Fibroblast of peridontal ligament (primary cell): Measurements from ENCODE around the gene ZMIZ1.

Experiments
- DNase-seq: peaks from one replicate; pipeline ENCODE4 v3.0.0-alpha.2; 2010; ENCODE audit errors: extremely low read depth

ZMIZ1 gene

DNA sequence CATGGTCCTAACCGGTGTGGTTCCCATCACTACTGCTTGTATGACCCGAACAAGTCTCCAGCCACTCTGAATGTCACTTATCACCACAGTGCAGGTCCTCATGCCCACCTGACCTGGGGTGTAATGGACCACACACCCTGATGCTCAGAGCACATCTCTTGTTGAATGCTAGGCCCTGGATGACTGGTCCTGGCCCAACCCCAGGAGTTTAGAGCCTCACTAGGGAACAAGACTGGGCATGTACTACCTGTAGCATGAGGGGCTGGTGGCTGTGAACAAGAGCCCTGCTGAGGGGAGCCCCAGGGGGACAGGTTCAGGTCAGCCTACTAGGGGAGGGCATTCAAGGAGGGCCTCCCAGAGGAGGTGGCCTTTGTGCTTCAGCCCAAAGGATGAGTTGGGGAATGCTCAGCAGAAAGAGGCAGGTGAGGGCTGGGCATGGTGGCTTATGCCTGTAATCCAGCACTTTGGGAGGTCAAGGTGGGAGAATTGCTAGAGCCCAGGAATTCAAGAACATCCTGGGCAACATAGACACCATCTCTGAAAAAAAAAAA, 31.2 kb downstream of the ZMIZ1 start:
- no peak for DNase-seq

DNA sequence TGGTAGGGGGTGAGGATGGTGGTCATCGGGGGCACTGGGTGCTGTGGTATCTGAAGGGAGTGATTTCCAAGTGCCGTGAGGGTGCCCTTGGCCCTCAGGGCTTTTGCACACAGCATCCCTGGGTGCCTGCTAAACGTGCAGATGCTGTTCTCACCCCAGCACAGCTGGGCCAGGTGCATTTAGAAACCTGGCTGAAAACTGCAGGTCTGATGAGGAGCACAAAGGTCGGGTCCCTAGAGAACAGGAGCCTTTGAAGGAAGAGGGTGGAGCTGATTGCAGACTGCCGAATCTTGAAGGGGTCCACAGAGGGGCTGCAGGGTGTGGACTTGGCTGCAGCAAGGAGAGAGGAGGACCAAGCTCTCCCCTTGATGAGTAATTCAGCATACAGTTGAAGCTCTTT, 32.0 kb downstream of the ZMIZ1 start:
- no peak for DNase-seq

DNA sequence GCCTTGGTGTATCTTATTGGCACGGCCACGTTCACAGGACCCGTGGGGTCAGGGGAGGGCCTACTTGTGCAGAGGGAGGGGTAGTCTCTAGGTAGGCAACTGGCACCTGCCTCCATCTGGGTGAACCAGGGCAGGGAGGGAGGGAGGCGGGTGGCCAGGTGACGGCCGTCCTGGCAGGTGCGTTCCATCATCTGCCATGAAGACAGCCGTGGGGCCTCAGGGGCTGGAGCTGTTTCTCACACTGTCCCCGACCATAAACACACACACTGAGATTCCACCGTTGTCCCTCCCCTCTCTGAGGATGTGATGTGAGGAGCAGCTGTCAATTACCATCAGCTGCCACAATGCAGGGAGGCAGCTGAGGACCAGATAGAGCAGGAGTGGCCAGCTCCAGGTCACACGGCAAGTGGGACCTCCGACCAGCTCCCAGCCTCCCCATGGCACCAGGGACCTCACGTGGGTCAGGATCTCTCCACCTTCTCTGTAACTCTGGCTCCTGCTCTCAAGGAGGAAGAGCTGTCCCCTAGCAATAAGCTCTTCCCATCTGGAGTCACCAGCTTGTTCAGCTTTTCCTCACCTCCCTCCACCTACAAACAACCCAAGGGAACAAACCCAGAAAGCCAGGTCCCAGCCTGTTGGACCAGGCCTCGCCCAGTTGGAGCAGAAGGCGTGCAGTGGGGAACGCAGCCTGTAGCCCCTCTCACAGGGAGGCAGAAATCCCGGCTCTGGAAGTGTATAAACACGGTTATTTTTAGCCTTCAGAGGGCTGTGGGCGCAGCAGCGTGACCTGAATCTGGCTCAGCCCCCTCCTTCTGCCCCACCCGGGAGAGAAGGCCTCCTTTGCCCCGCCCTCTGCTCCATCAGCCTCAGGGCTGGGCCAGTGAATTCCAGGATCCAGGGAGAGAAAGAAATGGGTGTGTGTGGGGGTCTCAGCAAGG, 33.1 kb downstream of the ZMIZ1 start:
- peak; percentile 56 for DNase-seq

DNA sequence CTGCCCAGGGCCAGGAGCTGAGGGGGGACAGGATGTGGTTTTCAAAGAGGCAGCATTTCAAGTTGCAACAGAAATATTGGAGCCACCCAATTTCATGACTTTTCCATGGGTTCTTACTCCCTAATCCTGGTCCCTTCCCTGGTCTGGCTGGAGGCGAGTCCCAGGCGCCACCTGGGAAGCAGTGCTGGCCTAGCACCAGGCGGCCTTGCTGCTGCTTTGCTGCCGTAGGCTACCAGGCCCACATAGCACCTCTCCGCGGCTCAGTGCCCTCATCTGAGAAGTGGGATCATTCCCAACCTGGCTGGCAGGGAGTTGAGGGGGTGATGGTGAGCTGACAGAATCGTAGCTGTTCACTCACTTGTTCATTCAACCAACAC, 33.7 kb downstream of the ZMIZ1 start:
- no peak for DNase-seq

DNA sequence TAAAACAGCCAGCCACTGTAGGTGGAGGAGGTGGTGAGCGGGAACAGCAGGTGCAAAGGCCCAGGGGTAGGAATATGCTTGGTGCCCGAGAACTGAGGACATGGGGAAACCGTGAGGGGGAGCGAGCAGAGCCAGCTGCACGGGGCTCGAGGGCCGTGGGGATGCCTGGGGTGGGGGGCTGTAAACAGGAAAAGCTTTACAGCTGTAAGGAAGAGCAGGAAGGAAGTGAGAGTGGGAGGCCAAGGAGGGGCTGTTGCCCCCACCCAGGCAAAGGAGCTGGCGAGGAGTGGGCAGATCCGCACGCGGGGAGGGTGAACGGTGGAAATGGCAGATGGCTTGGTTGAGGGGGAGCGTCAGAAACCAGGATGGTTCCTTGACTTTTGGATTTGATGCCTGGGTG, 34.4 kb downstream of the ZMIZ1 start:
- DNase-seq = no peak

DNA sequence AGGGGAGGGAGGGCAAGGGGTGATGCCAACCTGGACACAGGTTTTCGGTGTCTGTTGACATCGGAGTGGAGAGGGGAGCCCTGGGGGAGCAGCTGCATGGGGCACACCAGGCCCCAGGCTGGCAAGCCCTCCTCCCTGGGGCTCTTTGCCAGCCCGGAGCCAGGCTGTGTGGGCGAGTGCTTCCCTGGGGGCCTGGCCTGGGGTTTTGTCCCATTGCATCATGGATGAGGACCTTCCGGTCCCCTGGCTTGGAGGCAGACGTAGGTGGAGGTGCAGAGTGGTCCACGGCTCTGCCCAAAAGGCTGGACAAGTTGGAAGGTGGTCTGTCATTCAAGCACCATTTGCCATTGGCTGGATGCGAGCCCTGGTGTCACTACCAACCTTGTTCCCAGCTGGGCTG, 34.8 kb downstream of the ZMIZ1 start:
- DNase-seq = no peak

DNA sequence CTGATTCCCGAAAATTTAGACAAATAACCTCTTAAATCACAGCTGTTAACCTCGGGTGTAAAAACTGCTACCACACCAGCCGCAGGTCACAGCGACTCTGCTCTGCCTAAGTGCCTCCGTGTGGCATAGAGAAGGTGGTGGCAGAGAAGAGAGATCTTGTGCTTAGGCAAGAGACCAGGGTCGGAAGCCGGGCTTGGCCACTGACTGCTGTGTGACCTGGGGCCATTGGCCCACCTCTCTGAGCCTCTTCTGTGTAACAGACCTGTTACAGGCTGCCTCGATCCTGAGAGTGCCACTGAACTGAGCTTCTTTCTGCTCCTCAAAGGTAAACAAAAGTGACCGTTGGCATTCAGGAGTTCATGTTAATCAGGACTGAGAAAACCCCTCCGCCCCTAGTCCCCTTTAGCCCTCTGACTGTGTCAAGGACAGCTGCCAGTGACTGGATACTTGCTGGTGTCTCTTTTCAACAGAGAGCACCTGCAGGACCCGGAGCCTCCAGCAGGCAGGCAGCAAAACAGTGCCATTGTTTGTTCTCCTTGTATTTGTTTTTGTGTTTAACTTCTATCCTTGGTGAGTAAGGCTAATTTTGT, 36.5 kb downstream of the ZMIZ1 start:
- DNase-seq = no peak

DNA sequence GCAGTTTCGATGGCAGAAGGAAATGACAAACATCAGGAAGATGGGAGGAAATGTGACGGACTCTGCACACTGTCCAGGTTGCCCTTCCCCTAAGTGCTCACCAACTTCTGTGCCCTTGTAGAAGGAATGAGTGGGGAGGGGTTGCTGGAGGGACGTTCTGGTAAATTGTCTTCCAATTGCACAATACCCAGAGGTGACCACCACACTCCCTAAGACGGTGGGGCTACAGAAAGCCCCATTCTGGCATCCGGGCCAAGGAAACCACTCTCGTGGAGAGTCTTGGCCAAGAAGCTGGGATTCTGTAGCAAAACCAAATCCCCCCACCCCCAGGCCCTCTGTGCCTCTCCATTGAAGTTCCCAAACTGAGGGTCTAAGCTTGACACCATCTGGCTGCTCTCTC, 37.1 kb downstream of the ZMIZ1 start:
- DNase-seq = no peak

DNA sequence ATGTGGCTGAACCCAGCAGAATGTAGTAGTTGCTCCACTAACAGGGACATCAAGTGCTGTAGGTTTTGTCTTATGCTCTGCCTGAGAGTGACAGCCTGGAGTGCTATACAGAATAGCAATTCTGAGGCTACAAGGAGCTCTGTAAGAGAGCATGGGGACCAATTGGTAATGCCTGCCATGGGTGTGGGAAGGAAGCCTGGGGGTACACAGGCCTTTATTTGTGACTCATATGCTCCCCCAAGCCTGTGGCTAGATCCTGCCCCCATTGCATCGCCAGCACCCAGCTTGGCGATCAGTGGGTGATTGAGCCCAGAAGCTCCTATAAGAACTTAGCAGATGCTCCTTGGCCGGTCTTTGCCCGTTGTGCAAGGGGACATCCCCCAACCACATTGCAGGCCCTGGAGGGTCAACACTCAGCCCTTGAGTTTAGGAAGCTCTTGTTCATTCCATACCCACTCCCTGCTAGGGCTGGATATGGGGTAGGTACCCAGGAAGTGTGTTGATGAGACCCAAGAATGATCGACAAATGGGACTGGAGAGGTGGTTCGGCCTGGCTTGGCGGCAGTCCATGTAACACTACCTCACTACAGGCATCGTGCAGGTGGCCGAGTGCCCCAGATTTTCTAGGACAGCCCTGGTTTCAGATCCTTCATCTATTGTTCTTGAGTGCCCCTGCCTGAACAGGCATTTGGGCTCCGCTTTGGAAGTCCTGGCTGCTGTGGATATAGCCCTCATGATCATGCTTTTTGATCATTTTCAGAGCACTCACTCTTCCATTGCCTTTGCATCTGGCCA, 37.7 kb downstream of the ZMIZ1 start:
- DNase-seq = no peak

DNA sequence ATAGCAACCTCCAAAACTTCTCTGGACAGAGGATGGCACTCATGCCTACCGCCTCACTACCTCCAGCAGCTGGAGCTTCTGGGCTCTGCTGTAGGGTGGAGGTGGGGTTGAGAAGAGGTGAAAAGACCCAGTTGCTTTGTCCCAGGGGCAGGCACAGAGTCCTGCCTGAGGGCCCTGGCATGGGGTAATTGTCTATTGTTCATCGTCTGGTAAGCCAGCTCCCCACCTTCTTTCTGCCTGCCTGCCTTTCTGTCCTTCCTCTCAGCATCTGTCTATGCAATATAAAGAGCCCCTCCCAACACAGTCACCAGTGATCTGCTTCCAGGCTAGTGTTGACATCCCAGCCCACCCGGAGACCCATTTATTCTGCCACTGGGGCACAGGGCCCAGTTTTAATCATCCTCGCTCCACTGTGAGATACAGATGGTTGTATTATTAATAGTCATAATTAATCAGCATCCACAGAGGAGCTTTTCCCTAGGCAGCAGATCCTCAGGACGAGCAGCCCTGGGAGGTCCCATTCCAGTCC, 39.0 kb downstream of the ZMIZ1 start:
- DNase-seq = no peak

DNA sequence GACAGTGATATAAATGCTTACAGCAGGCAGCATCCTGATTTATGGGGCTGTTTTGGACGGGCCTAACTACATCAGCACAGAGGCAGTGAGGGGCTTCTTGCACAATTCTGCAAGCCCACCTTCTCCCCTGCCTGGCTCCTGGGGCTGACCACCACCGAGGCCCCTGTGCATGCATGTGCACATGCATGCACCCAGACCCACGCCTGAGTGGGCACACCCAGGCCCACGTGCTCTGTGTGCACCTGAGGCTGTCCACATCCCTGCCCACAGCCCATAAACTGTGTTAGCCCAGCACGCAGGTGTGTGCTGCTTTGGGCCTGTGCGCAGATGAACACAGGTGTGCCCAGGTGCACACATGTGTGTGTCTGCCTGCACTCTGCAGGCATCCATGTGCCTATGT, 40.0 kb downstream of the ZMIZ1 start:
- no peak for DNase-seq

DNA sequence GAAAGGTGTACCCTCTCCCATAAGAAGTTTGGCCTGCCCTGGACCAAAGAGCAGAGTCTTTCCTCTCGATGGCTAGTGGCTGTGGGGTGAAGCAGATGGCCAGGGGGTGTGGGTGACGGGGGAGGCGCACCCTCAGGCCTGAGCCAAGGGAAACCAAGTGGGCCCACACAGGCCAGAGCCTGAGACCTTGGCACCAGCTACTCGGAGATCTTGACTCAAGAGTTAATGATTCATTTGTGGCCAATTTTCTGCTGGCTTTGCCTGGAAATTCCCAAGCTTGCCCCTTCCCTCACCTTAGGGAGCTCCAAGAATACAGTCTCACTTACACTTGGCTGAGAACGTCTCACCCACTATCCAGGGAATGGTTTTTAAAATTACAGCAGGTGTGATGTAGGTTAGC, 42.7 kb downstream of the ZMIZ1 start:
- peak; percentile 57 for DNase-seq

DNA sequence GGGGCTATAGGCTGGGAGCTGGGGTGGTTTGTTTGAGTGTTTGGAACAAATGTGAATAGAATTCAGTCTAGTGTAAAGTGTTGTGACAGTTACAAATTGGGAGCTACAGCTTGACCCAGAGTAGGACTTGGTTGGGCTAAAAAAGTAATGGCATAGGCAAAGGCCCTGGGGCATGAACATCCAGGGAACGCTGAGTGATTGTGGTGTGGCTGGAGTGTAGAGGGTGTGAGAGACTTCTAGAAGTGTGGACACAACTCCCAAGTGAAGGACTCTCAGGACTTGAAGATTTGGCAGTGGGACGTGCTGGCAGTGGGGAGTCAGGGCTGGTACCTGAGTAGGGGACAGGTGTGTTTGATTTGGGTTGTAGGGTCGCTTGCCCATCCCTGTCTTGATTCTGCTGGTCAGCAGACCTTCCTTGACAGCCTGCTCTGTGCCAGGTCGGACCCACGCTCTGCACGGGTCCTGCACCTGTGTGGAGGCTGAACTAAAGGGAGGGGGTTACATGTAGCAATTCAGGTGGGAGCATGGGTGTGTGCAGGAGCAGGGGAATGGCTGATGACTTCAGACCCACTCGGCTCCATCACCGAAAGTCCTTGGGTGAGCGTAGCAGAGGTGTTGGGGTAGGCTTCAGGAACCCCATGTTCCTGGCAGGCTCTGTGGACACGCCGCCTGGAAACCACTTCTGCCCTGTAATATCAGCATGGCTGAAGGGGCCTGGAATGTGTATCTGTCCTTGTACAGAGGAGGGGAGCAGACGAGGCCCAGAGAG, 43.3 kb downstream of the ZMIZ1 start:
- DNase-seq = no peak

DNA sequence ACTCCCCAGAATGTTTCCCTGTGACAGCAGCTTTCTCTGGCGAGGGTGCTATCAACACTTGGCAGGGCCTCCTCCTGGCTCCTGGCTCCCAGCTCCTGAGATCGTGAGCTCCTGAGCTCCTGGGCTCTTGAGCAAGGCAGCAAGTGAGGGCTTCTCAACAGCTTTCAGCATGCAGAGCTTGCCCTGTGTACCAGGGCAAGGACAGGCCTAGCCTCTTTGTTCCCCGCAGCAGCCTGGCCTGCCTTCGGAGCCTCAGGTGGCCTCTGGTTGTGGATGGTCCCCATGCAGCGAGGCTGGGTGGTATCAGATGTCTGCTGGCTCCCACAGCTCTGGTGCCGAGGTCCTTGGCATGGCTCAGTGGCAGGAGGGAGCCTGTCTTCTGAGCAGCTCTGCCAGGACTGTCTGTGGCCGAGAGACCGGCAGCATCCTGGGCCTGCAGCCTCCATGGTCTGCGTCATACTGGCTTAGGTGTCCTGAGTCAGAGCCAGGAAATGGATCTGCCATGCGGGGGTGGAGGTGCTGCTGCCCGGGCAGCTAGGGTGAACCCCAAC, 44.2 kb downstream of the ZMIZ1 start:
- peak; percentile 51 for DNase-seq

DNA sequence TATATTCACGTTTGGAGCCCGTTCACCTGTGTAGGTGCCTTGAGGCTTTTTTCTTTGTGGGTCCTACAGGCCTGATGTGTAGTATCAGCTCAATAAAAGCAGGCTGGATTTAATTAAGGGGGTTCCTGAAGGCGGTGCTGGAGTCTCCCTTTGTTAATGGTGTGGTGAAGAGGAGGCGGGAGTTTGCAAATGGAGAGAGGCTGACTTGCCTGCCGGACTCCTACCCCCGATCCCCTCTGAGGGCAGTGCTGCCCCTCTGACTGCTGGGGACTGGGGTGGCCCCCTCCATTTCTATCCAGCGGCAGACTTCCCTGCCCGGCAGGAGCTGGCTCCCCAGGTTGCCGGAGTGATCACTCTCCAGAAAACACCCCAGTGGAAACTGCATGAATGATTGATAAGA, 45.1 kb downstream of the ZMIZ1 start:
- DNase-seq = no peak

DNA sequence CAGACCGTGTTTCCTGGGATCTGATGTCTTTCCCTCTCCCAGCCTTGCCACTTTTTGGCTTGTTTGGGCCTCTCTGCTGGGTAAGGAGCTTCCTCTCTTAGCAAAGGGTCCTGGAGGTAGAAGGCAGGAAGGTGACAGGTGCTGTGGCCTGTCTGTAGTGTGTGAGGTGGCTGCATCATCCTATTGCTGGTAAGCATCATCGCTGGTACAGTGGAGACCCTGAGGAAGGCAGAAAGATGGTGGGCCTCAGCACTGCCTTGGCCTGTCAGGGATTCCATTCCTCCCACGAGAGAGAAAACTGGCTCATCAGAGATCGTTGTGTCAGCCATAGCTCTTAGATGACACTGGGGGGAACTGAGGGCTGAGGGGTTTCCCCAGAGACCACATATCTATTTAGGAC, 46.5 kb downstream of the ZMIZ1 start:
- DNase-seq = no peak

DNA sequence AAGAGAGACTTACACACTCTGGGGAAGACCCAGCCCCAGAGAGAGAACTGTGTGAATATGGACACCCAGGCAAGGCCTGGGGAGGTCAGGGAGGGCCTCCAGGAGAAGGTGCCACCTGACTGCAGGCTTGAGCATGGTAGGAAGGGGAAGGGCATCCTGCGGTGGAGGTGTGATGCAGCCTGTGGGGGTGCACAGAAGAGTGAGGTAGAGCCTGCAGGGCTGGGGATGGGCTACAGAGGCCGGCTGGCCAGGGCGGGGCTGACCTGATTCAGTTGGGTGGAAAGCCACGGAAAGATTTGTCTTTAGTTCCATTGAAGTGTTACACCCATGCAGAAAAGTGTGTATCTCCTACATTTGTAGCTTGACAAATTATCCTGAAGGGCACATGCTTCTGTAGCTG, 47.6 kb downstream of the ZMIZ1 start:
- no peak for DNase-seq

DNA sequence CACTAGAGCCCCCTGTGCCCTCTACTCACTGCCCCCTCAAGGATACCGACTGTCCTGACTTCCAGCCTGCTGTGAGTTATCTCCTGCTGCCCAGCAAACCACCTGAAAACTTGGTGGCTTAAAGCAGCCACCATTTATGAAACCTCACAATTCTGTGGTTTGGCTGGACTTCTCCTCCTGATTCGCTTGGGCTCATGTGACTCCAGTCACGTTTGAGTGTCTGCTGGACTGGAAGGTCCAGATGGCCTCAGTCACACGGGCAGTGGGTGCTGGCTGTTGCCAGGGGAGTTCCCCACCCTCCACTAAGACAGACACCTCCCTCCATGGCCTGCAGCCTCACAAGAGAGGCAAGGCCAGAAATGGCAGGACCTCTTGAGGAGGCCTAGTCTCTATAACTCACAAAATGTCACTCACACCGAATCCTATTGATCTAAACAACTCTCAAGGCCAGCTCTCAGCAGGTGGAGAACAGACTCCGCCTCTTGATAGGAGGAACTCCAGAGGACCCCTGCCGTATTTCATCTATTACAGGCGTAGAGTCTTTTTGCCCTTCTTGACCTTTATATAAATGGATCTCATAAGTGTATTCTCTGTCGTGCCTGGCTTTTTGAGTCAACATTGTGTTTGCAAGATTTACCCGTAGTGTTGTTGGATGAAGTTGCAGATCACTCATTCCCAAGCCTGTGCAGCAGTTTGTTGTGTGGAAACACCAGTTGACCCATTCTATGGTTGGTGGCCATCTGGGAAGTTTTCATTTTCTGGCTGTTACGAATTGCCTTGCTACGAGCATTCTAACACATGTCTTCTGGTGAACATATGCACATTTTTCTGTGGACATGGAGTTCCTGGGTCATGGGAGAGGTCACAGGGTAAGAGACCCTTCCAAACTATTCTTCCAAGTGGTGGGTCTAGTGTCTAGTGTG, 48.3 kb downstream of the ZMIZ1 start:
- DNase-seq = peak; percentile 58

DNA sequence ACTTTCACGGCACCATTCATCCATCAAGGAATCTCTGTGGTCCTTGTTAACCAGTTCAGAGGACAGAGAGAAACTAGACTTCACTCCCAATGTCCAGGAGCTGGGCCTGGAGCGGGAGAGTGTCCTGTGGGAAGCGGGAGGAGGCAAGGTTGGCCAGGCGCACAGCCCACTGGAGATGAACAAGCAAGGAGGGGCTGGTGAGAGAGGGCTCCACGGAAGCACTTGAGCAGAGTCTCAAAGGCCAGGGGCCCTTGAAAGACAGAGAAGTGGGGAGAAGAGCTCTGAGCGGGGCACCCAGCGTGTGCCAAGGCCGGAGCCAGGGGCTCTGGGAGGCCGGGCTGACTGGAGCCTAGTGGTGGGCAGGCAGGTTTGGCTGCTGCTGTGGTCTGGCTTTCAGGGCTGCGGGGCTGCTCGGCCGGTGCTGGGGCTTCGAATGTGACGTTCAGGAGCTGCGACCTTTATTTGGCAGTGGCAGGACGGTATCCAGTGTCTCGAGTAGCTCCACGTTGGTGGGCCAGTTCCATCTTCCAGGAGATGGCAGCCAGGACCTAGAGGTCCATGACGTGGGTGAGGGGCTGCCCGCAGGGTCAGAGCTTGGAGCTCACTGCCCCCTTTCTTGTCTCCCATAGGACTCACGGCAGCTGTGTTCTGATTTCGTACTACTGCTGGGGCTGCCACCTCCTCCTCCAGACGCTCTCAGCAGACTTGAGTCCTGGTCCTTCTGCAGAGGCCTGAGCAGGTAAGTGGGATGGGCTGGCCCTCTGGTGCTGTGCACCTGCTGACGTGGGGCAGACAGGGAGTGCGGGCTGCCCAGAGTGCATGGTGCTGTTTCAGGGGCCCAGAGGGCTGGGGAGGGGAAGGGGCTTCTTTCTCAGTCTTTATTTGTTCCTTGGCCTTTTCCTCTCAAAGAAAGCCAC, 49.8 kb downstream of the ZMIZ1 start:
- no peak for DNase-seq
